ENCODE measurements around the gene SLC13A2.
"Not testable (repeated sequence)": the region's sequence is repeated elsewhere in the genome, so short reads cannot be mapped to it uniquely, and the experiment has no call there.

The SLC13A2 gene

GRCh38 chr17:28514561-28515002, 41.1 kb downstream of the SLC13A2 start:
- no peak for DNase-seq (ENCODE audit: low read depth)

DNA sequence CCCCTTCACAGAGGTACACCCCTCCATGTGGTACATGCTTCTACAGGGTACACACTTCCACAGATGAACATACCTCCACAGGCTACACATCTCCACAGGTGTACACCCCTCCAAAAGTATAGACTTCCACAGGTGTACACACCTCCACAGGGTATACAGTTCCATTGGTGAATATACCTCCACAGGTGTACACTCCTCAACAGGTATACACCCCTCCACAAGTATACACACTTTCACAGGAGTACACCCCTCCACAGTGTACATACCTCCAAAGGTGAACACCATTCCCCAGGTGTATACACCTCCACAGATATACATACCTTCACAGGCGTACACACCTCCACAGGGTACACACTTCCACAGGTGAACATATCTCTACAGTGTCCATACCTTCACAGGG, 42.1 kb downstream of the SLC13A2 start:
- no peak for DNase-seq (ENCODE audit: low read depth)

- DNase-seq (ENCODE audit: low read depth): no peak
Measured at GRCh38 chr17:28518132-28518531, 44.7 kb downstream of the SLC13A2 start.

DNA sequence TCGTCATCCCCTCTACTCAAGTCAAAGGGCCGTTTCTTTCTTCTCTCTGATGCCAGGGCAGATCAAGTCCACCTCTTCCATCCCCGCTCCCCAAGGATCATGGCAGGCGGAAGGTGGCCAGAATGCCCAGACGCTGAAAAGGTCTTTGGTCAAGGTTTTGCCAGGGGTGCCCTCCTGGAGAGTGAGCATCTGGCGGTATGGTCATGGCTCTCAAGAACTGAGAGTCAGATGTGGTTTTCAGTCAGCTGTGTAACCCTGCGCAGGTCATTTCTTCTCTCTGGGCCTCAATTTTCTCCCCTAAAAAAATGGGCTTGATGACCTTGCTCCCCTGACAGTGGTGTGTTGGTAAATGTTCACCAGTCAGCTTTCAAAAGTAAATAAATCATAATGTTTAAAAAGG, 45.1 kb downstream of the SLC13A2 start:
- no peak for DNase-seq (ENCODE audit: low read depth)

- no peak for DNase-seq (ENCODE audit: low read depth)
Measured at GRCh38 chr17:28519236-28519635, 45.8 kb downstream of the SLC13A2 start.

- no peak for DNase-seq (ENCODE audit: low read depth)
Measured at GRCh38 chr17:28520687-28521086, 47.2 kb downstream of the SLC13A2 start.

DNA sequence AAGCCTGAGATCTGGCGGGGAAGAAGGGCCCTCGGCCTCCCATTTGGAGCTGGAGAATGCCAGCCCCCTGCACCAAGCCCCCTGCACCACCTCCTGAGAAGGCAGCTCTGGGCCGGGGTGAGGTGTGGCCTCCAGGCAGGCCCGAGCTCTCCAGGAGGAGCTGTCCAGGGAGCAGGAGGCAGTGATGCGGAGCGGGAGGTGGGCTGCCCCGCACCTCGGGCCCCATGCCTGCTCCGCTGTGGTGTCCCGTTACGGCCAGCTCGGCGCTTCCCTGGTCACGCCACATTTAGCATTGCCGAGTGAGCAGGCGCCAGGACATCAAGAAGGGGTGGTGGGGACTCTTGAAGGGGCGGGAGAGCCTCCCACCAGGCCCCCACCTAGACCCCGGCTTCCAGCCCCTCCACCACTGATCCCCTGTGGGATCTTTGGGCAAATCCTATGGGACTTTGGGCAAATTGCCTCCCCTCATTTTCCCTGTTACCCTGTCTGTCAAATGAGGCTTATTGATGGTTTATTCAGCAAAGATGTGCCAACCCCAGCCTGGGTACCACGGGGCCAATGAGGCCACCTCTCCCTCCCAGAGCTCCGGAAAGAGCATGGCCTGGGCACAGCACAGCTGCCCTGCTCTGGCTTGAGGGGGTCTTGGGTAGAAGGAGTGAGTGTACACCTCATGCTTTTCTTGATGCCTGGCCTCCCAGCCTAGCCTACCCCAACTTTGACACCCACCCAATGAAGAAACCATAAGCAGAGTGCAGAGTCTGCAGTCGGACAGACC, 48.1 kb downstream of the SLC13A2 start:
- DNase-seq (ENCODE audit: low read depth): no peak

GRCh38 chr17:28522281-28522680, 48.8 kb downstream of the SLC13A2 start:
- DNase-seq (ENCODE audit: low read depth): not testable (repeated sequence)

DNA sequence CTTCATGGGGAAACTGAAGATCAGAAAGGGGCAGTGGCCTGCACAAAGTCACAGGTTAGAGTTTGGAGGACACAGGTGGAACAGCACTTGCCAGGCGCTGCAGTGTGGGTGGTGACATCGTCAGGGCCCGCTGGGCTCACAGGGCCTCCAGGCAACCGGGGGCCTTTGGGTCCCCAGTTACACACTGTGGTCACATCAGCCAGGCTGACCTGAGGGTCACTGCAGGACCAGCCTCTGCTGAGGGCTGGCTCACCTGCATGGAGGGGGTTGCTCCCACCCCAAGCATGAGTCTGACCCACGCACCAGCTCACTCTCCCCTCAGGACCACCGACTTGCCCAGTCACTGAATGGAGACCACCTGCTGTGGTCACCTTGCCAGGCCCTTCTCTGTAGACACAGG, 49.7 kb downstream of the SLC13A2 start:
- no peak for DNase-seq (ENCODE audit: low read depth)

- DNase-seq (ENCODE audit: low read depth): no peak
Measured at GRCh38 chr17:28523876-28524275, 50.4 kb downstream of the SLC13A2 start.

DNA sequence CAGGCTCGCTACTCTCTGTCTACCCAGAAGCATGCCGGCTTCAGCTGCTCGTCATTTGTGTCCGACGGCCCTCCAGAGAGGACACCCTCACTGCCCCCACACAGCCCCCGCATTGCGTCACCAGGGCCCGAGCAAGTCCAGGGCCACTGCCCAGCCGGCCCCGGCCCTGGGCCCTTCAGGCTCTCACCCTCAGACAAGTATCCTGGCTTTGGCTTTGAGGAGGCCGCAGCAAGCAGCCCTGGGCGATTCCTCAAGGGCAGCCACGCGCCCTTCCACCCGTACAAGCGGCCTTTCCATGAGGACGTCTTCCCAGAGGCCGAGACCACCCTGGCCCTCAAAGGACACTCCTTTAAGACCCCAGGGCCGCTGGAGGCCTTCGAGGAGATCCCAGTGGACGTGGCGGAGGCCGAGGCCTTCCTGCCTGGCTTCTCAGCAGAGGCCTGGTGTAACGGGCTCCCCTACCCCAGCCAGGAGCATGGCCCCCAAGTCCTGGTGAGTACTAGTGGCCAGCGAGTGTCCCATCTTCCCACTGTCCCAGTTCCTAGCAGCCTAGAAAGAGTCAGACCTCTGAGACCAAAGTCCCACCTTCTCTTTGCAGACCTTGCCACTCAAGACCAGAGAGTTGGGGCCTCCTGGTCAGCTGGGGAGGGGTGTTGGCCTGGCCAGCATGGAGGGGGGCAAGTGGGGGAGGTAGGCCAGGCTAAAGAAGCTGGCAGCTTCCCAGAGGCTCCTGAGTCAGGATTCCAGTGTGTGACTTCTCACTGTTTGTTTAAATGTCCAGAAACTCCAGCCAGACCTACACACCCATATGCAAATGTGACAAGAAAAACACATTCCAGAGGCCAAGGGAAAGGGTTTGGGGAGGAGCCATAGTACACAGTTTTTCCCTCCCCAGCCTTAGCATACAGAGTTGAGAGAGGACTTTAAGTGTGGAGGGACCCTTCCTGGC, 51.3 kb downstream of the SLC13A2 start:
- no peak for DNase-seq (ENCODE audit: low read depth)

DNA sequence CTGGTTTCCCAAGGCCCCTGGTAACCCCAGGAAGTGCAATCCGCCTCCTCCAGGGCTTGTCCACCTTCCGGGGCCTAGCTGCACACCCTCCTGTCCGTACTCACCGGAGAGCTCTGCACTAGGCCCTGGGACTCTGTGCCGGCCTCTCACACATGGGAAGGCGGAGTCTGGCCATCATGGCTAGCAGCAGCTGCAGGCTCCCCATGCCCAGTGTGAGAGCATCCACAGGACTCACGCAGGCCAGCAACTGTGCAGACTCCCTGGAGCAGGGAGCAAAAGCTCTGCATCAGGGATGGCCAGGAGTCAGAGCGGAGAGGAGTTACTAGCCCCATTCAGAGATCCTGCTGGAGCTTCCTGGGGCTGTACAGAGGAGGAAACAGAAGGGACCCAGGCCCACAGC, 52.9 kb downstream of the SLC13A2 start:
- DNase-seq (ENCODE audit: low read depth): no peak

DNA sequence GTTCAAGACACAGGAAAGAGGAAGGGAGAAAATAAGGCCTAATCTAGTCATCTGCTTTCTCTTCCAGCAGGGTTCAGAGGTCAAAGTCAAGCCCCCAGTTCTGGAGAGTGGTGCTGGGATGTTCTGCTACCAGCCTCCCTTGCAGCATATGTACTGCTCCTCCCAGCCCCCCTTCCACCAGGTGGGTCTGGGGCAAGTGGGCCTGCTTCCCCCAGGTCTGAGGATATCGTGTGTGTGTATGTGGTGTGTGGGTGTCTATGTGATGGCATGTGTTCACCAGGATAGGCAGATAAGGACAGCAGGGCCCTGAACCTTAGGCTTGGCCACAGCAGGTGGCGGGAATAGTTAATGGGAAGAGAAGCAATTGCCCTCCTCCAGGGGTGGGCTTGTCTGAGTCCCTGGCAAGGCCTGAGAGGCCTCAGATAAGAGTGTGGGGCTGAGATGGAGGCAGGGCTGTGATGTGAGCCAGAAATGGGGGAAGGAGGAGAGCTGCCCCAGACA, 53.8 kb downstream of the SLC13A2 start:
- DNase-seq (ENCODE audit: low read depth): no peak

- DNase-seq (ENCODE audit: low read depth): no peak
Measured at GRCh38 chr17:28527859-28528258, 54.4 kb downstream of the SLC13A2 start.

- no peak for DNase-seq (ENCODE audit: low read depth)
Measured at GRCh38 chr17:28528327-28529012, 55.0 kb downstream of the SLC13A2 start.

DNA sequence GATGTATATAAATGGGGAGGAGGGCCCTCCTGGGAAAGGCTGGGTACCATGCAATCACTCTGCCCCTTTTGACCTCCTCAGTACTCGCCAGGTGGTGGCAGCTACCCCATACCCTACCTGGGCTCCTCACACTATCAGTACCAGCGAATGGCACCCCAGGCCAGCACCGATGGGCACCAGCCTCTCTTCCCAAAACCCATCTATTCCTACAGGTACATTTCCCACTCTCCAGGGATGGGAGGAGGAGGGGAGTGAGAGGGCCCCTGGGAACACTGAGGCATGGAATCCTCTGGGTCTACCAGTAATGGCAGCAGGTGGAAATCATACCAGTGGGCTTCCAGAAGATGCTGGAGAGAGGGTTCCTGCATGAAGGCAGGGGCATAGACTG, 55.6 kb downstream of the SLC13A2 start:
- no peak for DNase-seq (ENCODE audit: low read depth)

DNA sequence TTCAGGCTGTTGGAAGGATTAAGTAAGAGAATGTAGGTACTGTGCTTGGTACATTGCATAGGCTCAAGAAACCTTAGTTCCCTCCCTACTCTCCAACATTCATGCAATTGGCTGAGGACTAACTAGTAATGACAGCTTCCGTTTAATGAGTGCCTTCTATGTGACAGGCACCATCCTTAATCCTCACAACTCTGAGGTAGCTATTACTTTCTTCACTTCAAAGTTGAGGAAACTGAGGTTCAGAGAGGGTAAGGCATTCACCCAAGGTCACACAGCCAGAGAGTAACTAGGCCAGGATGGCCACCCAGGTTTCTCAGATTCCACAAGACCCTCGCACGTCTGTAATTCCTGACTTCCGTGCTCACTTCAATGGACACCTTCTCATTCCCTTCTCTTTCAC, 56.8 kb downstream of the SLC13A2 start:
- DNase-seq (ENCODE audit: low read depth): no peak

GRCh38 chr17:28530926-28531325, 57.5 kb downstream of the SLC13A2 start:
- no peak for DNase-seq (ENCODE audit: low read depth)

DNA sequence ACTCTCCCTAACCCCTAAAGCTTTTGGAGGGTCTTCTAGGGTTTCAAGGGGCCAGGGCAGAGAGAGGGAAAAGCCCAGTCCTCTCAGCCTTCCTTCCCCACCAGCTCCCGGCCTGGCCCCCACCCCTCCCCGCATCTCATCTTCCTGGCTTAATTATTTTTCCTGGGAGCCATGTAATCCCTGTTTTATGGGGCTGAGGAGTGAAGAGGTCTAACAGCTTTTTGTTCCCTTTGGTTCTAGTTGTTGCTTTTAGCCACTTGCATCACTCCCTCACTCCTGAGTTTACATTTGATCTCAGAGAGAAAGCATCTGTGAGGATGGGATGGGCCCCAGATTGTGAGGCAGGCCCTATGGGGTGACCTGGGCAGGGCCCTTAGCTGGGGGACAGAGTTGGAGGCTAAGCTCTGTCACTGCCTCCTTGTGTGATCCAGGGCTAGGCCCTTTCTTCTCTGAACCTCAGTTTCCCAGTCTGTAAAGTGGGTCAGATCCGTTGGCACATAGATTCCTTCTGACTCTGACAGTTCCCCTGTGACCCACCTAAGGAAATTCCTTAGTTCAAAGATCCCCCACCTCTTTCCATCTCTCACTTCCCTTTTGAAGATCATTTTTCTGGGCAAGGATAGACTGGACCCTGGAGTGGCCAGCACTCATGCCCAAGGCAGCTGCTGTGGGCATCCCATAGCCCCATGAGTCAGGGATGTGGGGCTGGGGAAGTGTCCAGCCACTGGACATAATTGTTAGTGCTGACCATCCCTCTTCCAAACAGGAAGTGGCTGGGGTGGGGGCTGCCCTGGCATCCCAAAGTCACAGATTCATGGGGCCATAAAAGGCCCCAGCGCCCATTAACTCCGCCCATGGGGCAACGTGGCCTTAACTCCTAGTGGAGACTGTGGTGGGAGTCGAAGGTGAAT, 58.9 kb downstream of the SLC13A2 start:
- DNase-seq (ENCODE audit: low read depth): no peak

GRCh38 chr17:28533091-28533807, 59.8 kb downstream of the SLC13A2 start:
- no peak for DNase-seq (ENCODE audit: low read depth)
